A549 (cell line): Measurements from ENCODE around the gene COLEC12. TPM values are rescaled to one million over a fixed set of nuclear protein-coding genes. Genes with fewer than 3 reads are reported as not detected.

Experiments used
- ATAC-seq, 2 experiments: fragments of 200-7000 bp in 1 of 2; fragments of >200 bp in 1 of 2; cut with Nextera tagmentation in 1 of 2; cut with Tn5 transposase in 1 of 2; 3 replicates each; pipeline versions ENCODE4 v1.8.0 to v1.9.1; 2018 to 2020; ENCODE audit warnings: mild to moderate bottlenecking in 1 of 2, moderate library complexity in 1 of 2
- CTCF ChIA-PET: fragments of 300-600 bp; sonication (Branson Sonifier 250); formaldehyde crosslinking; extraction: SDS; loops from one replicate; lab custom pipeline; 2021; ENCODE audit warnings: antibody characterized with exemption, inconsistent platforms; lab: Yijun Ruan, JAX
- POLR2A ChIA-PET: fragments of 350-600 bp; formaldehyde crosslinking; extraction: SDS; loops from one replicate; lab custom pipeline; 2021; ENCODE audit warnings: antibody characterized with exemption, inconsistent platforms; lab: Yijun Ruan, JAX
- DNase-seq, 2 experiments: peaks; one replicate each; pipeline versions ENCODE4 v3.0.0 to v3.0.0-alpha.2; 2011 to 2016; ENCODE audit warnings: low read depth in 1 of 2, low spot score in 1 of 2
- FAIRE-seq: peaks from 2 replicates; lab custom pipeline; 2011; peaks lifted over from hg19 to GRCh38; lab: Jason Lieb, UNC
- H3K27ac ChIP-seq, 2 experiments: fragments of >200 bp; sonication (Bioruptor Twin); formaldehyde crosslinking; 3 replicates each; pipeline ENCODE4 v1.5.1; 2016 to 2017
- H3K4me1 ChIP-seq: fragments of >200 bp; sonication (Bioruptor Twin); formaldehyde crosslinking; 3 replicates; pipeline ENCODE4 v1.6.1; 2016
- H3K4me2 ChIP-seq: fragments of >200 bp; sonication (Bioruptor Twin); formaldehyde crosslinking; 3 replicates; pipeline ENCODE4 v1.6.1; 2016
- H3K4me3 ChIP-seq: fragments of >200 bp; sonication (Bioruptor Twin); formaldehyde crosslinking; 3 replicates; pipeline ENCODE4 v1.5.1; 2016
- H3K9me3 ChIP-seq: fragments of >200 bp; sonication (Bioruptor Twin); formaldehyde crosslinking; 3 replicates; pipeline ENCODE4 v1.6.1; 2016
- CBX2 ChIP-seq: fragments of 200-600 bp; sonication (generic); IDR thresholded peaks from 2 replicates; pipeline ENCODE4 v1.6.1; 2016; ENCODE audit warnings: low read depth, mild to moderate bottlenecking, borderline replicate concordance
- EHMT2 ChIP-seq: fragments of 200-600 bp; sonication (generic); IDR thresholded peaks from 2 replicates; pipeline ENCODE4 v1.6.1; 2016; ENCODE audit warnings: antibody characterized with exemption, low read depth, mild to moderate bottlenecking, moderate library complexity
- ESRRA ChIP-seq: fragments of 150-350 bp; IDR thresholded peaks from 2 replicates; pipeline ENCODE4 v1.6.1; 2014; ENCODE audit warnings: mild to moderate bottlenecking, low read length, borderline replicate concordance
- FOXS1 ChIP-seq: fragments of 250-450 bp; sonication (Bioruptor Pico); IDR thresholded peaks from 2 replicates; pipeline ENCODE4 v1.5.0; 2020; ENCODE audit warnings: mild to moderate bottlenecking, moderate library complexity
- HEYL ChIP-seq: fragments of 250-450 bp; sonication (Bioruptor Pico); IDR thresholded peaks from 2 replicates; pipeline ENCODE4 v1.8.0; 2021; ENCODE audit warnings: mild to moderate bottlenecking, moderate library complexity
- HOXB5 ChIP-seq: fragments of 250-450 bp; sonication (Bioruptor Pico); IDR thresholded peaks from 2 replicates; pipeline ENCODE4 v1.5.0; 2020; ENCODE audit warnings: mild to moderate bottlenecking, moderate library complexity
- JUNB ChIP-seq: fragments of >200 bp; sonication (Bioruptor Twin); formaldehyde crosslinking; IDR thresholded peaks from 2 replicates; pipeline ENCODE4 v1.6.1; 2016
- KDM5A ChIP-seq: fragments of 200-600 bp; sonication (generic); IDR thresholded peaks from 2 replicates; pipeline ENCODE4 v1.6.1; 2016; ENCODE audit warnings: antibody characterized with exemption, mild to moderate bottlenecking
- MAFK ChIP-seq: fragments of 450-650 bp; IDR thresholded peaks from 2 replicates; pipeline ENCODE4 v1.6.1; 2014; ENCODE audit not compliant: partially characterized antibody
- MAZ ChIP-seq: fragments of 150-350 bp; IDR thresholded peaks from 2 replicates; pipeline ENCODE4 v1.6.1; 2014; ENCODE audit warnings: antibody characterized with exemption, low read depth, low read length, borderline replicate concordance
- NFE2L2 ChIP-seq: fragments of 150-350 bp; conservative IDR thresholded peaks from 2 replicates; pipeline ENCODE4 v1.6.1; 2014; ENCODE audit warnings: low read length
- NPAS2 ChIP-seq: fragments of 250-450 bp; sonication (Bioruptor Pico); IDR thresholded peaks from 2 replicates; pipeline ENCODE4 v1.8.0; 2022; ENCODE audit warnings: mild to moderate bottlenecking, moderate library complexity, borderline replicate concordance
- NR3C1 ChIP-seq: fragments of >200 bp; sonication (Bioruptor Twin); formaldehyde crosslinking; IDR thresholded peaks from 3 replicates; pipeline ENCODE4 v1.6.1; 2017
- POLR2A ChIP-seq: IDR thresholded peaks from 2 replicates; pipeline ENCODE4 v1.6.1; 2012; ENCODE audit warnings: mild to moderate bottlenecking, low read length
- POLR2AphosphoS2 ChIP-seq: conservative IDR thresholded peaks from 2 replicates; pipeline ENCODE4 v1.6.1; 2012; ENCODE audit warnings: low read length, improper control_type of control experiment, inconsistent platforms
- RARB ChIP-seq: fragments of 250-450 bp; sonication (Bioruptor Pico); IDR thresholded peaks from 2 replicates; pipeline ENCODE4 v1.8.0; 2021; ENCODE audit warnings: mild to moderate bottlenecking, moderate library complexity
- RFX5 ChIP-seq: fragments of 450-650 bp; IDR thresholded peaks from 2 replicates; pipeline ENCODE4 v1.7.1; 2014; ENCODE audit warnings: antibody characterized with exemption, mild to moderate bottlenecking, moderate library complexity
- RNF2 ChIP-seq: fragments of 200-600 bp; sonication (generic); IDR thresholded peaks from 2 replicates; pipeline ENCODE4 v1.6.1; 2016; ENCODE audit warnings: low read depth, mild to moderate bottlenecking, antibody characterized with exemption, moderate library complexity, borderline replicate concordance
- SMC3 ChIP-seq: fragments of >200 bp; sonication (Bioruptor Twin); formaldehyde crosslinking; IDR thresholded peaks from 3 replicates; pipeline ENCODE4 v1.6.1; 2018; ENCODE audit warnings: inconsistent platforms
- SREBF2 ChIP-seq: fragments of 450-650 bp; IDR thresholded peaks from 2 replicates; pipeline ENCODE4 v1.6.1; 2014; ENCODE audit warnings: mild to moderate bottlenecking, moderate library complexity
- TFCP2L1 ChIP-seq: fragments of 250-450 bp; sonication (Bioruptor Pico); IDR thresholded peaks from 2 replicates; pipeline ENCODE4 v1.5.0; 2021; ENCODE audit warnings: mild to moderate bottlenecking
- TP53 ChIP-seq: fragments of 250-450 bp; sonication (Bioruptor Pico); IDR thresholded peaks from 2 replicates; pipeline ENCODE4 v1.5.0; 2021; ENCODE audit warnings: mild to moderate bottlenecking, moderate library complexity
- ZNF302 ChIP-seq: fragments of 250-450 bp; sonication (Bioruptor Pico); IDR thresholded peaks from 2 replicates; pipeline ENCODE4 v1.9.0; 2021; ENCODE audit warnings: inconsistent platforms, mild to moderate bottlenecking, moderate library complexity
- ZSCAN20 ChIP-seq: fragments of 250-450 bp; sonication (Bioruptor Pico); IDR thresholded peaks from 2 replicates; pipeline ENCODE4 v1.8.0; 2022; ENCODE audit warnings: mild to moderate bottlenecking, moderate library complexity
- WGBS: methylation state at CpG from one replicate; pipeline ENCODE4 v1.1.6; 2017; ENCODE audit errors: missing lambda C conversion rate; 5-methylcytosine and 5-hydroxymethylcytosine counted together
- polyA plus RNA-seq, 4 experiments: library from polyadenylated mRNA; depleted of rRNA in 3 of 4; stranded (reverse); fragments of >200 nt; fragmentation: RNase III in 1 of 4; extraction: RNeasy Plus Mini Kit Qiagen cat#74134 plus additional on column Dnase treatment in 1 of 4; gene quantifications; 2 replicates in 3 of 4; 3 replicates in 1 of 4; pipeline ENCODE4 v1.2.3, GENCODE V29; 2011 to 2017
- TF ChIP-seq, protein P1 (sequence below): fragments of >200 bp; sonication (Bioruptor Twin); formaldehyde crosslinking; IDR thresholded peaks from 2 replicates; pipeline ENCODE4 v1.6.1; 2016
- TF ChIP-seq, protein P2 (sequence below): IDR thresholded peaks from 2 replicates; pipeline ENCODE4 v1.6.1; 2012
- TF ChIP-seq, protein P3 (sequence below): fragments of 200-600 bp; sonication (generic); IDR thresholded peaks from 2 replicates; pipeline ENCODE4 v1.6.1; 2016; ENCODE audit warnings: antibody characterized with exemption, mild to moderate bottlenecking, moderate library complexity
- TF ChIP-seq, protein P4 (sequence below): fragments of >200 bp; sonication (Bioruptor Twin); formaldehyde crosslinking; IDR thresholded peaks from 3 replicates; pipeline ENCODE4 v1.5.1; 2016
- TF ChIP-seq, protein P5 (sequence below): IDR thresholded peaks from 2 replicates; pipeline ENCODE4 v1.6.1; 2012

Gene COLEC12
- polyA plus RNA-seq, 2 of the 4 experiments (the other 2 are of a cell fraction): 0.01 TPM; not detected in 1

DNA sequence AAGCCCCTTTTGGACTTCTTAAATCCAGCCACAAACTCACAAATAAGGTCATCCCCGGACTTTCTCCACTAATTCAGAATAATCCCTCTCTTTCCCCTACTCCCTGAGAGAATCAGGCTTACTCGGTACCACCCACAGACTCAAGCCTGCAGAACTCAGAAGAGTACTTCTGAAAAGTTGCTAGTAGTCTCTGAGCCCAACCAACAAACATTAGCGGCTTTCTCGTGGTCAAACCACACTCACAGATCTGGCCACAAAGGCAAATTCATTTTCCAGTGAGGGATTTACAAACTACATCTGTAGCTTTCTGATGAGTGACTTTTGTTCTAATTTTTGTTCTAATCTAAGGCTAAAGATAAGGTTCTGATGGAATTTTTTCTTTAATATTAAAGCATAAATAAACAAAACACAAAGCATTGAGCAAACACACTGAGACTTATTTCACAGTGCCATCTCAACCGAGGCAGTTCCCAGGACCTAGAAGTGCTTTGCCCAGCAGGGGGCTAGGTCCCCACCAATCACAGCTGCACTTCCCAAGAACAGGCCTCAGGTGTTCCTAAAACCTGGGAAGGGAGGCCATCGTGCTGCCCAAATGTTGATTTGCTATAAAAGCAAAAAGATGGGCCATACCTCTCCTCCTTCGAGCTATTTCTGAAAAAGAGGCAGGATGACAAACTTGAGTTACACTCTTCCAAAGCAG, 110.7 kb downstream of the COLEC12 start:
- POLR2A ChIA-PET: no interaction called here
- TF ChIP-seq RARB (CRISPR knock-in tag) (no peak), HOXB5 (no peak), ESRRA (no peak), FOXS1 (CRISPR knock-in tag) (no peak), MAFK (no peak), CBX2 (no peak), JUNB (no peak), KDM5A (no peak), ZSCAN20 (CRISPR knock-in tag) (no peak), NPAS2 (CRISPR knock-in tag) (no peak)
- TF ChIP-seq, protein P1, sequence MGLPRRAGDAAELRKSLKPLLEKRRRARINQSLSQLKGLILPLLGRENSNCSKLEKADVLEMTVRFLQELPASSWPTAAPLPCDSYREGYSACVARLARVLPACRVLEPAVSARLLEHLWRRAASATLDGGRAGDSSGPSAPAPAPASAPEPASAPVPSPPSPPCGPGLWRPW: no peak
- FAIRE-seq (no peak), DNase-seq (no peak), ATAC-seq (no peak)
- Histone ChIP-seq H3K4me3 (no peak overlapping the region), H3K4me2 (no peak overlapping the region), H3K9me3 (no peaks in the 10 kb centered on the region), H3K27ac (no peak overlapping the region), H3K4me1 (no peaks in the 10 kb centered on the region)
- WGBS: 43% methylated on average over 7 of the region's 7 CpGs
- CTCF ChIA-PET: no interaction called here

DNA sequence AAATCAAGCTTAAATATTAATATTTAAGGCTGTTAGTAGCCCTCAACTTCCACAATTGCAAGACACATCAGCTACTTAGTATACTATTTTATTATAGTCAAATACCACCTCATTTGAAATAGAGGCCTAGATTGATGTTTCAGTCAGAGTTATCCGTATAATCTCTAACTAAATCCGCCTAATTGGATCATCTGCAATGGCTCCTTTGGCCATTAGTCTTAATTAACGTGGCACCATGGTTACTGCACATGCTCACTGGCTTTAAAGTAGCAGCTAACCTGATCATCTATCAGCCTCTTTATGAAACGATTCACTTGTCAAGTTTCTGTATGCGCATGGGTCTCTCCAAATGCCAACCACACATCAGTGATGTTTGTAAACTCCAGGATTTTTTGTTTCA, 112.3 kb downstream of the COLEC12 start:
- POLR2A ChIA-PET: no interaction called here
- WGBS: 49% methylated on average over 5 of the region's 5 CpGs
- Histone ChIP-seq H3K4me3 (no peak overlapping the region), H3K4me2 (no peak overlapping the region), H3K9me3 (no peaks in the 10 kb centered on the region), H3K27ac (no peak overlapping the region), H3K4me1 (no peaks in the 10 kb centered on the region)
- no peak for FAIRE-seq
- ATAC-seq: no peak
- DNase-seq: no peak
- no peak for TF ChIP-seq POLR2A
- TF ChIP-seq POLR2AphosphoS2: no peak
- TF ChIP-seq MAZ: no peak
- TF ChIP-seq, protein P2, sequence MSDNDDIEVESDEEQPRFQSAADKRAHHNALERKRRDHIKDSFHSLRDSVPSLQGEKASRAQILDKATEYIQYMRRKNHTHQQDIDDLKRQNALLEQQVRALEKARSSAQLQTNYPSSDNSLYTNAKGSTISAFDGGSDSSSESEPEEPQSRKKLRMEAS: no peak
- TF ChIP-seq NR3C1: no peak
- TF ChIP-seq ZNF302 (CRISPR knock-in tag): no peak
- no peak for TF ChIP-seq SMC3
- TF ChIP-seq FOXS1 (CRISPR knock-in tag): no peak
- TF ChIP-seq EHMT2: no peak
- no peak for TF ChIP-seq HEYL (CRISPR knock-in tag)
- no peak for TF ChIP-seq CBX2
- TF ChIP-seq HOXB5: no peak
- CTCF ChIA-PET: no interaction called here

DNA sequence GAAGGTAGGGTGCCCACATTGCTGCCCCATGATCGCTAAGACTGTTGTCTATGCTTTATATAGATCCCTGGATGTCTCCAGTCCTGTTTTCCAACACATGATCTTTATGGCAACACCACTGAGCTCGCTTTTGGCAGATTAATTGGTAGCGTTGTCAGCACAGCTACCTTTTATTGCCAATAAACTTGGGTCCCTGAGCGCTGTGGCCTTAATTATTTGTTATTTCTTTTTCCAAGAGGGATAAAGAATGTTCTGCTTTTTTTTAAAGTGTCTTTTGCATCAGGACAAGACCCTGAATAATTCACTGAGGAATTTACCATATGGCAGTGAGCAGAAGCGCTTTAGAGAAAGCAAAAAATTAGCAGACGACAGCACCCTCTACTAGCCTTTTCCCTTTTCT, 113.5 kb downstream of the COLEC12 start:
- ChIA-PET POLR2A (no interaction called here), CTCF (no interaction called here)
- Histone ChIP-seq H3K4me2 (no peak overlapping the region), H3K4me1 (no peaks in the 10 kb centered on the region), H3K4me3 (no peak overlapping the region)
- FAIRE-seq (no peak), ATAC-seq (no peak)
- TF ChIP-seq SREBF2 (no peak), HOXB5 (no peak), RNF2 (no peak), EHMT2 (no peak), NPAS2 (CRISPR knock-in tag) (no peak), RFX5 (no peak), FOXS1 (CRISPR knock-in tag) (no peak), TP53 (CRISPR knock-in tag) (no peak), TFCP2L1 (CRISPR knock-in tag) (no peak), NFE2L2 (no peak)
- TF ChIP-seq, protein P3, sequence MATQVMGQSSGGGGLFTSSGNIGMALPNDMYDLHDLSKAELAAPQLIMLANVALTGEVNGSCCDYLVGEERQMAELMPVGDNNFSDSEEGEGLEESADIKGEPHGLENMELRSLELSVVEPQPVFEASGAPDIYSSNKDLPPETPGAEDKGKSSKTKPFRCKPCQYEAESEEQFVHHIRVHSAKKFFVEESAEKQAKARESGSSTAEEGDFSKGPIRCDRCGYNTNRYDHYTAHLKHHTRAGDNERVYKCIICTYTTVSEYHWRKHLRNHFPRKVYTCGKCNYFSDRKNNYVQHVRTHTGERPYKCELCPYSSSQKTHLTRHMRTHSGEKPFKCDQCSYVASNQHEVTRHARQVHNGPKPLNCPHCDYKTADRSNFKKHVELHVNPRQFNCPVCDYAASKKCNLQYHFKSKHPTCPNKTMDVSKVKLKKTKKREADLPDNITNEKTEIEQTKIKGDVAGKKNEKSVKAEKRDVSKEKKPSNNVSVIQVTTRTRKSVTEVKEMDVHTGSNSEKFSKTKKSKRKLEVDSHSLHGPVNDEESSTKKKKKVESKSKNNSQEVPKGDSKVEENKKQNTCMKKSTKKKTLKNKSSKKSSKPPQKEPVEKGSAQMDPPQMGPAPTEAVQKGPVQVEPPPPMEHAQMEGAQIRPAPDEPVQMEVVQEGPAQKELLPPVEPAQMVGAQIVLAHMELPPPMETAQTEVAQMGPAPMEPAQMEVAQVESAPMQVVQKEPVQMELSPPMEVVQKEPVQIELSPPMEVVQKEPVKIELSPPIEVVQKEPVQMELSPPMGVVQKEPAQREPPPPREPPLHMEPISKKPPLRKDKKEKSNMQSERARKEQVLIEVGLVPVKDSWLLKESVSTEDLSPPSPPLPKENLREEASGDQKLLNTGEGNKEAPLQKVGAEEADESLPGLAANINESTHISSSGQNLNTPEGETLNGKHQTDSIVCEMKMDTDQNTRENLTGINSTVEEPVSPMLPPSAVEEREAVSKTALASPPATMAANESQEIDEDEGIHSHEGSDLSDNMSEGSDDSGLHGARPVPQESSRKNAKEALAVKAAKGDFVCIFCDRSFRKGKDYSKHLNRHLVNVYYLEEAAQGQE: no peak
- TF ChIP-seq, protein P4, sequence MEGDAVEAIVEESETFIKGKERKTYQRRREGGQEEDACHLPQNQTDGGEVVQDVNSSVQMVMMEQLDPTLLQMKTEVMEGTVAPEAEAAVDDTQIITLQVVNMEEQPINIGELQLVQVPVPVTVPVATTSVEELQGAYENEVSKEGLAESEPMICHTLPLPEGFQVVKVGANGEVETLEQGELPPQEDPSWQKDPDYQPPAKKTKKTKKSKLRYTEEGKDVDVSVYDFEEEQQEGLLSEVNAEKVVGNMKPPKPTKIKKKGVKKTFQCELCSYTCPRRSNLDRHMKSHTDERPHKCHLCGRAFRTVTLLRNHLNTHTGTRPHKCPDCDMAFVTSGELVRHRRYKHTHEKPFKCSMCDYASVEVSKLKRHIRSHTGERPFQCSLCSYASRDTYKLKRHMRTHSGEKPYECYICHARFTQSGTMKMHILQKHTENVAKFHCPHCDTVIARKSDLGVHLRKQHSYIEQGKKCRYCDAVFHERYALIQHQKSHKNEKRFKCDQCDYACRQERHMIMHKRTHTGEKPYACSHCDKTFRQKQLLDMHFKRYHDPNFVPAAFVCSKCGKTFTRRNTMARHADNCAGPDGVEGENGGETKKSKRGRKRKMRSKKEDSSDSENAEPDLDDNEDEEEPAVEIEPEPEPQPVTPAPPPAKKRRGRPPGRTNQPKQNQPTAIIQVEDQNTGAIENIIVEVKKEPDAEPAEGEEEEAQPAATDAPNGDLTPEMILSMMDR: no peak
- TF ChIP-seq, protein P5, sequence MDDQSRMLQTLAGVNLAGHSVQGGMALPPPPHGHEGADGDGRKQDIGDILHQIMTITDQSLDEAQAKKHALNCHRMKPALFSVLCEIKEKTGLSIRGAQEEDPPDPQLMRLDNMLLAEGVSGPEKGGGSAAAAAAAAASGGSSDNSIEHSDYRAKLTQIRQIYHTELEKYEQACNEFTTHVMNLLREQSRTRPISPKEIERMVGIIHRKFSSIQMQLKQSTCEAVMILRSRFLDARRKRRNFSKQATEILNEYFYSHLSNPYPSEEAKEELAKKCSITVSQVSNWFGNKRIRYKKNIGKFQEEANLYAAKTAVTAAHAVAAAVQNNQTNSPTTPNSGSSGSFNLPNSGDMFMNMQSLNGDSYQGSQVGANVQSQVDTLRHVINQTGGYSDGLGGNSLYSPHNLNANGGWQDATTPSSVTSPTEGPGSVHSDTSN: no peak
- TF ChIP-seq, all 56 proteins: peak for 0
- no peaks in the 10 kb centered on the region for H3K9me3 ChIP-seq
- WGBS: 62% methylated on average over 6 of the region's 6 CpGs
- no peak overlapping the region for H3K27ac ChIP-seq
- no peak for DNase-seq
